Left ventricle myocardium inferior (tissue), 1 donor: ENCODE measurements around the gene DAW1. TPM values are rescaled to one million over a fixed set of nuclear protein-coding genes. Genes with fewer than 3 reads are reported as not detected.

Experiments used
- DNase-seq: peaks from one replicate; pipeline ENCODE4 v3.0.0-alpha.2; 2020
- H3K27ac ChIP-seq: fragments of 200-600 bp; replicated peaks from 2 replicates; pipeline ENCODE4 v1.8.0; 2021
- H3K27me3 ChIP-seq: fragments of 200-600 bp; 2 replicates; pipeline ENCODE4 v1.8.0; 2021; ENCODE audit warnings: low read depth
- H3K36me3 ChIP-seq: fragments of 200-600 bp; 2 replicates; pipeline ENCODE4 v1.8.0; 2021
- H3K4me1 ChIP-seq: fragments of 200-600 bp; 2 replicates; pipeline ENCODE4 v1.8.0; 2021
- H3K4me3 ChIP-seq: fragments of 200-600 bp; 2 replicates; pipeline ENCODE4 v1.8.0; 2021; ENCODE audit warnings: mild to moderate bottlenecking, moderate library complexity
- H3K9me3 ChIP-seq: fragments of 200-600 bp; replicated peaks from 2 replicates; pipeline ENCODE4 v1.8.0; 2021
- CTCF ChIP-seq: fragments of 200-600 bp; IDR thresholded peaks from 2 replicates; pipeline ENCODE4 v1.8.0; 2021; ENCODE audit warnings: antibody characterized with exemption, mild to moderate bottlenecking, borderline replicate concordance
- intact Hi-C: fragments of 100-400 bp; cut with micrococcal nuclease; formaldehyde crosslinking; loops from one replicate; pipeline ENCODE4 v1.11.0; 2022
- total RNA-seq: library from RNA; stranded (reverse); fragmentation: NEBNext Ultra II Directional; extraction: Animal tissue kit (Norgen Biotek cat#: 25700); gene quantifications from one replicate; pipeline ENCODE4 v1.2.1, GENCODE V29; 2021
- donor health status: DM: no; HTN: yes; CAD: no; lungs with severe emphysema.

The DAW1 gene
- total RNA-seq, 1 donor from 2014 or later, result 0.19 TPM

- Histone ChIP-seq H3K36me3 (no peaks in the 10 kb centered on the region), H3K4me1 (no peaks in the 10 kb centered on the region), H3K4me3 (no peak overlapping the region), H3K9me3 (no peaks in the 10 kb centered on the region), H3K27ac (no peak overlapping the region), H3K27me3 (peaks cover 32% of the 10 kb centered on the region)
- intact Hi-C loops, result no loop called here
- no peak for DNase-seq
- TF ChIP-seq CTCF, result no peak
These were observed 18.2 kb upstream of the DAW1 start for GRCh38 chr2:227853204-227853629.

GRCh38 chr2:227853765-227854271 lies 17.6 kb upstream of the DAW1 start:
- H3K27me3 ChIP-seq, result peaks cover 32% of the 10 kb centered on the region
- no peak overlapping the region for H3K4me3 ChIP-seq
- intact Hi-C loops, result no loop called here
- H3K27ac ChIP-seq, result no peak overlapping the region
- no peak for DNase-seq
- H3K9me3 ChIP-seq, result no peaks in the 10 kb centered on the region
- TF ChIP-seq CTCF, result no peak
- no peaks in the 10 kb centered on the region for H3K4me1 ChIP-seq
- no peaks in the 10 kb centered on the region for H3K36me3 ChIP-seq

- intact Hi-C loops, result no loop called here
- no peak overlapping the region for H3K4me3 ChIP-seq
These were observed 16.0 kb upstream of the DAW1 start for GRCh38 chr2:227855440-227855839.

GRCh38 chr2:227856697-227857096 lies 14.7 kb upstream of the DAW1 start:
- Histone ChIP-seq H3K36me3 (no peaks in the 10 kb centered on the region), H3K27me3 (peaks cover 23% of the 10 kb centered on the region), H3K4me1 (no peaks in the 10 kb centered on the region), H3K27ac (no peak overlapping the region), H3K9me3 (no peaks in the 10 kb centered on the region), H3K4me3 (no peak overlapping the region)
- no peak for DNase-seq
- intact Hi-C loops, result no loop called here
- no peak for TF ChIP-seq CTCF

More at GRCh38 chr2:227855440-227855839, 16.0 kb upstream of the DAW1 start:
- DNase-seq, result no peak
- Histone ChIP-seq H3K36me3 (no peaks in the 10 kb centered on the region), H3K27ac (no peak overlapping the region), H3K4me1 (no peaks in the 10 kb centered on the region), H3K27me3 (peaks cover 32% of the 10 kb centered on the region), H3K9me3 (no peaks in the 10 kb centered on the region)
- no peak for TF ChIP-seq CTCF

- no peak for DNase-seq
- Histone ChIP-seq H3K4me1 (peaks cover 6% of the 10 kb centered on the region), H3K27me3 (peaks cover 12% of the 10 kb centered on the region), H3K27ac (no peak overlapping the region), H3K9me3 (no peaks in the 10 kb centered on the region), H3K36me3 (no peaks in the 10 kb centered on the region), H3K4me3 (no peak overlapping the region)
- intact Hi-C loops, result no loop called here
- TF ChIP-seq CTCF, result no peak
These were observed 11.2 kb upstream of the DAW1 start for GRCh38 chr2:227860221-227860641.
